Trophoblast cell (in vitro differentiated cells and primary cell): ENCODE results near the gene MAPK8IP1.

ENCODE experiments used
- DNase-seq, 2 donors: peaks; one replicate each; pipeline ENCODE4 v3.0.0-alpha.2; 2016
- H2AFZ ChIP-seq: 2 replicates; pipeline ENCODE4 v1.6.1; 2013; ENCODE audit warnings: low read length, moderate library complexity, mild to moderate bottlenecking; ENCODE audit not compliant: insufficient read depth, poor library complexity
- H2AK5ac ChIP-seq: 2 replicates; pipeline ENCODE4 v1.6.1; 2013; ENCODE audit warnings: mild to moderate bottlenecking, low read length
- H2BK120ac ChIP-seq: 2 replicates; pipeline ENCODE4 v1.6.1; 2013; ENCODE audit warnings: low read length, mild to moderate bottlenecking, moderate library complexity; ENCODE audit not compliant: insufficient read depth, poor library complexity
- H2BK12ac ChIP-seq: 2 replicates; pipeline ENCODE4 v1.6.1; 2013; ENCODE audit warnings: mild to moderate bottlenecking, low read length, moderate library complexity
- H2BK5ac ChIP-seq: 2 replicates; pipeline ENCODE4 v1.6.1; 2013; ENCODE audit warnings: low read length, low read depth, moderate library complexity, mild to moderate bottlenecking; ENCODE audit not compliant: poor library complexity
- H3K14ac ChIP-seq: 2 replicates; pipeline ENCODE4 v1.6.1; 2013; ENCODE audit warnings: mild to moderate bottlenecking, low read length
- H3K18ac ChIP-seq: 2 replicates; pipeline ENCODE4 v1.6.1; 2013; ENCODE audit warnings: mild to moderate bottlenecking, low read length
- H3K23ac ChIP-seq: 2 replicates; pipeline ENCODE4 v1.6.1; 2013; ENCODE audit warnings: low read length
- H3K27ac ChIP-seq: 2 replicates; pipeline ENCODE4 v1.5.1; 2013; ENCODE audit warnings: low read depth, mild to moderate bottlenecking, inconsistent platforms, low read length, moderate library complexity
- H3K27me3 ChIP-seq: 2 replicates; pipeline ENCODE4 v1.6.1; 2013; ENCODE audit warnings: inconsistent platforms, mild to moderate bottlenecking, low read length, moderate library complexity; ENCODE audit not compliant: insufficient read depth
- H3K36me3 ChIP-seq, 2 experiments: 1 replicate in 1 of 2; 2 replicates in 1 of 2; pipeline ENCODE4 v1.6.1; 2013; ENCODE audit warnings: low read length in 2 of 2, mild to moderate bottlenecking in 2 of 2, moderate library complexity in 1 of 2; ENCODE audit not compliant: insufficient read depth in 2 of 2, control insufficient read depth in 1 of 2
- H3K4ac ChIP-seq: 2 replicates; pipeline ENCODE4 v1.6.1; 2013; ENCODE audit warnings: low read depth, mild to moderate bottlenecking, low read length, moderate library complexity
- H3K4me1 ChIP-seq, 2 experiments: 1 replicate in 1 of 2; 2 replicates in 1 of 2; pipeline ENCODE4 v1.6.1; 2013; ENCODE audit warnings: low read length in 2 of 2, mild to moderate bottlenecking in 2 of 2, moderate library complexity in 1 of 2; ENCODE audit not compliant: insufficient read depth in 2 of 2, control insufficient read depth in 1 of 2
- H3K4me2 ChIP-seq: 2 replicates; pipeline ENCODE4 v1.6.1; 2013; ENCODE audit warnings: inconsistent platforms, mild to moderate bottlenecking, low read length, moderate library complexity
- H3K4me3 ChIP-seq: 2 replicates; pipeline ENCODE4 v1.5.1; 2013; ENCODE audit warnings: mild to moderate bottlenecking, low read depth, low read length, inconsistent platforms
- H3K79me1 ChIP-seq: one replicate; pipeline ENCODE4 v1.6.1; 2013; ENCODE audit warnings: low read length
- H3K79me2 ChIP-seq: 2 replicates; pipeline ENCODE4 v1.6.1; 2013; ENCODE audit warnings: low read length, mild to moderate bottlenecking; ENCODE audit not compliant: control insufficient read depth, insufficient read depth, poor library complexity
- H3K9ac ChIP-seq: 2 replicates; pipeline ENCODE4 v1.6.1; 2013; ENCODE audit warnings: mild to moderate bottlenecking, low read length
- H3K9me3 ChIP-seq: 2 replicates; pipeline ENCODE4 v1.6.1; 2013; ENCODE audit warnings: low read depth, mild to moderate bottlenecking, control low read depth, inconsistent platforms, low read length; ENCODE audit not compliant: insufficient read depth
- H4K12ac ChIP-seq: 2 replicates; pipeline ENCODE4 v1.6.1; 2013; ENCODE audit warnings: low read depth, mild to moderate bottlenecking, low read length, moderate library complexity
- H4K8ac ChIP-seq: 2 replicates; pipeline ENCODE4 v1.6.1; 2013; ENCODE audit warnings: low read depth, mild to moderate bottlenecking, low read length, moderate library complexity
- H4K91ac ChIP-seq: one replicate; pipeline ENCODE4 v1.6.1; 2013; ENCODE audit warnings: low read depth, mild to moderate bottlenecking, low read length, moderate library complexity
- WGBS: extraction: QIAGEN DNeasy Blood & Tissue Kit; methylation state at CpG from one replicate; pipeline ENCODE4 v1.1.7; 2013; ENCODE audit warnings: missing lambda C conversion rate; ENCODE audit not compliant: insufficient read length, insufficient coverage; ENCODE audit errors: extremely low coverage; 5-methylcytosine and 5-hydroxymethylcytosine counted together

The MAPK8IP1 gene

GRCh38 chr11:45930951-45931570, 45.6 kb downstream of the MAPK8IP1 start:
- H4K8ac ChIP-seq, result no peak overlapping the region
- peaks cover 5% of the 10 kb centered on the region for H3K79me1 ChIP-seq
- peaks cover 19 to 29% of the 10 kb centered on the region in 2 experiments for H3K4me1 ChIP-seq
- H3K4me2 ChIP-seq, result no peak overlapping the region
- no peak overlapping the region for H4K91ac ChIP-seq
- no CpG with 5 or more reads among the region's 8 CpGs for WGBS
- no peak overlapping the region for H3K18ac ChIP-seq
- no peaks in the 10 kb centered on the region for H3K79me2 ChIP-seq
- H2BK120ac ChIP-seq, result no peak overlapping the region
- no peak overlapping the region for H3K23ac ChIP-seq
- no peak overlapping the region for H2AK5ac ChIP-seq
- no peak overlapping the region for H3K27ac ChIP-seq
- no peak overlapping the region for H2BK5ac ChIP-seq
- H2AFZ ChIP-seq, result no peak overlapping the region
- H2BK12ac ChIP-seq, result no peak overlapping the region
- H4K12ac ChIP-seq, result no peak overlapping the region
- H3K36me3 ChIP-seq, result peaks cover 18 to 22% of the 10 kb centered on the region in 2 experiments
- no peaks in the 10 kb centered on the region for H3K27me3 ChIP-seq
- no peaks in the 10 kb centered on the region for H3K9me3 ChIP-seq
- no peak for DNase-seq
- no peak overlapping the region for H3K4ac ChIP-seq
- no peak overlapping the region for H3K9ac ChIP-seq
- H3K4me3 ChIP-seq, result no peak overlapping the region
- no peak overlapping the region for H3K14ac ChIP-seq

- H2BK12ac ChIP-seq, result no peak overlapping the region
- peaks cover 19 to 25% of the 10 kb centered on the region in 2 experiments for H3K4me1 ChIP-seq
- no peak overlapping the region for H3K18ac ChIP-seq
- H3K9ac ChIP-seq, result no peak overlapping the region
- no peak overlapping the region for H2BK120ac ChIP-seq
- H2AK5ac ChIP-seq, result no peak overlapping the region
- H2AFZ ChIP-seq, result no peak overlapping the region
- H3K4me3 ChIP-seq, result no peak overlapping the region
- no peak overlapping the region for H3K14ac ChIP-seq
- no peak overlapping the region for H4K91ac ChIP-seq
- H3K36me3 ChIP-seq, result peaks cover 20 to 24% of the 10 kb centered on the region in 2 experiments
- peaks cover 5% of the 10 kb centered on the region for H3K79me1 ChIP-seq
- H3K9me3 ChIP-seq, result no peaks in the 10 kb centered on the region
- no peak overlapping the region for H3K27ac ChIP-seq
- no CpG with 5 or more reads among the region's 10 CpGs for WGBS
- no peak overlapping the region for H4K12ac ChIP-seq
- no peaks in the 10 kb centered on the region for H3K79me2 ChIP-seq
- H3K4ac ChIP-seq, result no peak overlapping the region
- H2BK5ac ChIP-seq, result no peak overlapping the region
- H3K23ac ChIP-seq, result no peak overlapping the region
- no peak overlapping the region for H3K4me2 ChIP-seq
- DNase-seq, result no peak
- H3K27me3 ChIP-seq, result no peaks in the 10 kb centered on the region
- no peak overlapping the region for H4K8ac ChIP-seq
These were observed 46.3 kb downstream of the MAPK8IP1 start for GRCh38 chr11:45931739-45932138.

- Histone ChIP-seq H3K23ac (no peak overlapping the region), H2BK12ac (no peak overlapping the region), H2AFZ (no peak overlapping the region), H3K36me3 (peaks cover 20 to 24% of the 10 kb centered on the region in 2 experiments), H4K12ac (no peak overlapping the region), H3K4me3 (no peak overlapping the region), H2BK120ac (no peak overlapping the region), H3K4ac (no peak overlapping the region), H3K4me1 (peaks cover 19 to 23% of the 10 kb centered on the region in 2 experiments), H4K91ac (no peak overlapping the region), H3K27me3 (no peaks in the 10 kb centered on the region), H3K9me3 (no peaks in the 10 kb centered on the region), H3K18ac (no peak overlapping the region), H3K27ac (no peak overlapping the region), H3K79me2 (no peaks in the 10 kb centered on the region), H3K79me1 (peaks cover 5% of the 10 kb centered on the region), H3K14ac (no peak overlapping the region), H4K8ac (no peak overlapping the region), H2BK5ac (no peak overlapping the region), H3K9ac (no peak overlapping the region), H2AK5ac (no peak overlapping the region), H3K4me2 (no peak overlapping the region)
- DNase-seq, result no peak
- WGBS, result no CpG with 5 or more reads among the region's 8 CpGs
These were observed 46.8 kb downstream of the MAPK8IP1 start for GRCh38 chr11:45932217-45932616.

GRCh38 chr11:45933131-45933831, 47.8 kb downstream of the MAPK8IP1 start:
- Histone ChIP-seq H2BK12ac (no peak overlapping the region), H4K8ac (no peak overlapping the region), H3K4ac (no peak overlapping the region), H4K91ac (no peak overlapping the region), H3K4me3 (no peak overlapping the region), H3K9ac (no peak overlapping the region), H3K9me3 (no peaks in the 10 kb centered on the region), H3K23ac (no peak overlapping the region), H2BK120ac (no peak overlapping the region), H4K12ac (no peak overlapping the region), H3K79me1 (peaks cover 3% of the 10 kb centered on the region), H2AFZ (no peak overlapping the region), H3K27ac (no peak overlapping the region), H3K27me3 (no peaks in the 10 kb centered on the region), H3K4me2 (no peak overlapping the region), H3K36me3 (peaks cover 23 to 24% of the 10 kb centered on the region in 2 experiments), H3K79me2 (no peaks in the 10 kb centered on the region), H3K4me1 (peaks cover 14 to 18% of the 10 kb centered on the region in 2 experiments), H3K14ac (no peak overlapping the region), H2AK5ac (no peak overlapping the region), H2BK5ac (no peak overlapping the region), H3K18ac (no peak overlapping the region)
- no CpG with 5 or more reads among the region's 15 CpGs for WGBS
- no peak for DNase-seq
